K562 treated with DMSO at 1 percent for 12 hours (cell line): ENCODE measurements around the gene LTB. TPM values are rescaled to one million over a fixed set of nuclear protein-coding genes. Genes with fewer than 3 reads are reported as not detected.

Experiments used
- total RNA-seq: library from RNA; unstranded; fragments of 300-600 nt; gene quantifications from 2 replicates; pipeline ENCODE4 v1.2.3, GENCODE V29; 2022; ENCODE audit not compliant: insufficient read depth

LTB gene, protein sequence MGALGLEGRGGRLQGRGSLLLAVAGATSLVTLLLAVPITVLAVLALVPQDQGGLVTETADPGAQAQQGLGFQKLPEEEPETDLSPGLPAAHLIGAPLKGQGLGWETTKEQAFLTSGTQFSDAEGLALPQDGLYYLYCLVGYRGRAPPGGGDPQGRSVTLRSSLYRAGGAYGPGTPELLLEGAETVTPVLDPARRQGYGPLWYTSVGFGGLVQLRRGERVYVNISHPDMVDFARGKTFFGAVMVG
- total RNA-seq = 1.1 TPM in 1 of 2 replicates, not detected in the other

DNA sequence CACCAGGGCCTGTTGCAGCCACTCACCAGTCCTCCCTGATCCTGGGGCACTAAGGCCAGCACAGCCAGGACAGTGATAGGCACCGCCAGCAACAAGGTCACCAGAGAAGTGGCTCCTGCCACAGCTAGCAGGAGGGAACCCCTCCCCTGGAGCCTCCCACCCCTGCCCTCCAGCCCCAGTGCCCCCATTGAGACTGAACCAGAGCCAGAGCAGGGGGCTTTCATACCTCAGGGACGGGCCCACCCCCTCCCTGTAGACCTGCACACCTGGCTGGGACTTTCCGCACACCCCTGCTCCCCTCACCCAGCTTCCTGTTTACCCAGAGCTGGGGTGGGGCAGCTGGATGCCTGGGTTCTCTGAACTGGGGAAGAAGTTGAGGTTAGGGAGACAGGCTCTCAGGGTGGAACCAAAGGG is at the start of gene LTB:
Gene LTB (minus strand): TSS at position 195 of the 414 bp plus-strand sequence. CDS start 7 bp downstream, at position 188.

DNA sequence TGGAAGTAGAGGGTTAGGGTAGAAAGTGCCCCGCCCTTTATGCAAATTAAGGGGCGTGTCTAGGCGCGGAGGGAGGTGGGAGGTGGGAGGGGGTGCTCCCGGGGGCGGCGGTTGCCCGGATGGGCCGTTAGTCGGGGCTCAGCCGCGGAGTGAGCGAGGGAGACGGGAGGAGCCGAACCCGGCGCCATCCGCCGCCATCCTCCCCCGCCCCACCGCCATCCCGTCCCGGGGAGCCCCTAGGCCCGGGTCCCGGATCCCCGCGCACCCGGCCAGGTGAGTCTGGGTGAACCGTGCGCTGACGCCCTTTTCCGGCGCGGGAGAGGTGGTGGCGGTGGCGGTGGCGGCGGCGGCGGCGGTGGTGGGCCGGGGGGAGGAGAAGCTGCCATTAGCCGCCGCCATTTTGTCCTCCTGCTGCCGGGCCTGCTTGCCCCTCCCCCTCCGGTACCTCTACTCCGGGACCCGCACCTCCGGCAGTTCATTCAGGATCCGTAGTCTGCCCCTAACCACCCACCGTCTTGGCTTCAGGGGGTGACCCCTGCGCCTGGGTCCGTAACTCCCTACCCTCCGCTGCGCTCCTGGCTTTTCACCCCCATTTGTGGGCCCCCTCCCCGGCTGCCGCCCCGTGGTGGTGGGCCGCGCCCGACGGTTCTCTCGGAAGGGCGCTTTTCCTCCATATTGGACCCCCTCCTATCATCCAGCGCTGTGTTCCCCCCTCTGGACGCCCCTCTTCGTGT is 38.5 kb upstream of the LTB start, which contains the start of gene PRRC2A:
Gene PRRC2A (plus strand): TSS at position 130 of the 734 bp plus-strand sequence. CDS start 2,075 bp downstream, outside the sequence.

DNA sequence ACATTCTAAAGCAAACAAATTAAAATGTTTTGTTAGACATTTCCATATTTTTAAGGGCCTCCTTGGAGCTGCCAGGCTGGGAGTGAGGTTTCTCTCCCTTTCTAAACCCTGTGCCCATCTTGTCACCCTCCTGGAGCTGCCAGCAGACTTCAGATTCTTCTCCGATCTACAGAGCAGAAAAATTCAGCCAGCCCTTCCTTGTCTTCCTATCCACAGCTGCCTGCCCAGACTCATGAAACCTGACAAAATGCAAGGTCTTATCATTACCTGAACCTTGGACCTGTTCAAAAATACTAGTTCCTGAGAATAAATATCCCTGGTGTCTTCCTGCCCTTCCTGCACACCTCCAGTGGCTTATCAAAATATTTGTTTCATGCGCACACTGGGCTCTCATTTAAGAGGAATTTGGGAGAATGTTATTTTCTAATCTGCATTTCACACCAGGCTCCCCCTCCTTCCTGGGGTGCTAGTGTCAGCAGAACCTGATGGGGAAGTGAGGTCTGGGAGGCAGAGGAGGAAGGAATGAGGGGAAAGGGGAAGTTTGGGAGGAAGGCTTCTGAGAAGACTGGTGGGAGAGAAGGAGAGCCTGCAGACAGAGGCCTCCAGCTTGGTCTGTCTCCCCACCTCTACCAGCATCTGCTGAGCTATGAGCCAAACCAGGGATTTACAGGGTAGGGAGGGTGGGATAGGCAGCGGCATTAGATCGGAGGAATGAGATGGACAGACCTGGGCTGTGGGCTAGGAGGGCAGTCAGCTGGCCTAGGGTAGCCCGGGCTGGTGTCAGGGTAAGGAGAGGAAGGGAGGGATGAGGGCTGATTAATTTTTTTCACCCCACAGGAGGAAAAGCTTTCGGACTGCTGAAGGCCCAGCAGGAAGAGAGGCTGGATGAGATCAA is 32.7 kb upstream of the LTB start, which contains the start of gene AIF1:
Gene AIF1 (plus strand): TSS at position 551 of the 895 bp plus-strand sequence. CDS start 96 bp downstream, at position 647.

DNA sequence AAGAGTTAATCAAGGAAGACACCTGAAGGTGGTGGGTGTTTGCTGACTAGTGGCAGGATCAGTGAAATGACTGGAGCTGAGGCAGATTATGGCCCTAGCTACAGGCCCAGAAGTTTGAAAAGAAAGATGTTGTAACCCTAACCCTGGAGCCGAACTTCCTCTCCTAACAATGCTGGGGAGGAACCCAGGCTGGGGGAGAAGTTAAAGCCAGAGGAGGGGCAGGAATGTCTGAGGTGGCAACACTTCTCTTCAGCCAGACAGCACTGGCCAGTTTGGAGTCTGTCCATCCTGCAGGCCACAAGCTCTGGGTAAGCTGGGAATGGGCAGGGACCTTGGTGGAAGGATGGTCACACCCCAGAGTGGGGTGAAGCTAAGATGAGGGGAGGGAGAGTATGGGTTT is 3.8 kb upstream of the LTB start, which contains the start of gene LST1:
Gene LST1 (plus strand): TSS at position 270 of the 400 bp plus-strand sequence. CDS start 1,023 bp downstream, outside the sequence.

DNA sequence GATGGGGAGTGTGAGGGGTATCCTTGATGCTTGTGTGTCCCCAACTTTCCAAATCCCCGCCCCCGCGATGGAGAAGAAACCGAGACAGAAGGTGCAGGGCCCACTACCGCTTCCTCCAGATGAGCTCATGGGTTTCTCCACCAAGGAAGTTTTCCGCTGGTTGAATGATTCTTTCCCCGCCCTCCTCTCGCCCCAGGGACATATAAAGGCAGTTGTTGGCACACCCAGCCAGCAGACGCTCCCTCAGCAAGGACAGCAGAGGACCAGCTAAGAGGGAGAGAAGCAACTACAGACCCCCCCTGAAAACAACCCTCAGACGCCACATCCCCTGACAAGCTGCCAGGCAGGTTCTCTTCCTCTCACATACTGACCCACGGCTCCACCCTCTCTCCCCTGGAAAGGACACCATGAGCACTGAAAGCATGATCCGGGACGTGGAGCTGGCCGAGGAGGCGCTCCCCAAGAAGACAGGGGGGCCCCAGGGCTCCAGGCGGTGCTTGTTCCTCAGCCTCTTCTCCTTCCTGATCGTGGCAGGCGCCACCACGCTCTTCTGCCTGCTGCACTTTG is 6.8 kb downstream of the LTB start, which contains the start of gene TNF:
Gene TNF (plus strand): TSS at position 231 of the 567 bp plus-strand sequence. CDS start 177 bp downstream, at position 408.

DNA sequence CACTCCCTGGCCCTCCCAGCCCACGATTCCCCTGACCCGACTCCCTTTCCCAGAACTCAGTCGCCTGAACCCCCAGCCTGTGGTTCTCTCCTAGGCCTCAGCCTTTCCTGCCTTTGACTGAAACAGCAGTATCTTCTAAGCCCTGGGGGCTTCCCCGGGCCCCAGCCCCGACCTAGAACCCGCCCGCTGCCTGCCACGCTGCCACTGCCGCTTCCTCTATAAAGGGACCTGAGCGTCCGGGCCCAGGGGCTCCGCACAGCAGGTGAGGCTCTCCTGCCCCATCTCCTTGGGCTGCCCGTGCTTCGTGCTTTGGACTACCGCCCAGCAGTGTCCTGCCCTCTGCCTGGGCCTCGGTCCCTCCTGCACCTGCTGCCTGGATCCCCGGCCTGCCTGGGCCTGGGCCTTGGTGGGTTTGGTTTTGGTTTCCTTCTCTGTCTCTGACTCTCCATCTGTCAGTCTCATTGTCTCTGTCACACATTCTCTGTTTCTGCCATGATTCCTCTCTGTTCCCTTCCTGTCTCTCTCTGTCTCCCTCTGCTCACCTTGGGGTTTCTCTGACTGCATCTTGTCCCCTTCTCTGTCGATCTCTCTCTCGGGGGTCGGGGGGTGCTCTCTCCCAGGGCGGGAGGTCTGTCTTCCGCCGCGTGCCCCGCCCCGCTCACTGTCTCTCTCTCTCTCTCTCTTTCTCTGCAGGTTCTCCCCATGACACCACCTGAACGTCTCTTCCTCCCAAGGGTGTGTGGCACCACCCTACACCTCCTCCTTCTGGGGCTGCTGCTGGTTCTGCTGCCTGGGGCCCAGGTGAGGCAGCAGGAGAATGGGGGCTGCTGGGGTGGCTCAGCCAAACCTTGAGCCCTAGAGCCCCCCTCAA is 9.9 kb downstream of the LTB start, which contains the start of gene LTA:
Gene LTA (plus strand): TSS at position 249 of the 871 bp plus-strand sequence. CDS start 454 bp downstream, at position 703.

DNA sequence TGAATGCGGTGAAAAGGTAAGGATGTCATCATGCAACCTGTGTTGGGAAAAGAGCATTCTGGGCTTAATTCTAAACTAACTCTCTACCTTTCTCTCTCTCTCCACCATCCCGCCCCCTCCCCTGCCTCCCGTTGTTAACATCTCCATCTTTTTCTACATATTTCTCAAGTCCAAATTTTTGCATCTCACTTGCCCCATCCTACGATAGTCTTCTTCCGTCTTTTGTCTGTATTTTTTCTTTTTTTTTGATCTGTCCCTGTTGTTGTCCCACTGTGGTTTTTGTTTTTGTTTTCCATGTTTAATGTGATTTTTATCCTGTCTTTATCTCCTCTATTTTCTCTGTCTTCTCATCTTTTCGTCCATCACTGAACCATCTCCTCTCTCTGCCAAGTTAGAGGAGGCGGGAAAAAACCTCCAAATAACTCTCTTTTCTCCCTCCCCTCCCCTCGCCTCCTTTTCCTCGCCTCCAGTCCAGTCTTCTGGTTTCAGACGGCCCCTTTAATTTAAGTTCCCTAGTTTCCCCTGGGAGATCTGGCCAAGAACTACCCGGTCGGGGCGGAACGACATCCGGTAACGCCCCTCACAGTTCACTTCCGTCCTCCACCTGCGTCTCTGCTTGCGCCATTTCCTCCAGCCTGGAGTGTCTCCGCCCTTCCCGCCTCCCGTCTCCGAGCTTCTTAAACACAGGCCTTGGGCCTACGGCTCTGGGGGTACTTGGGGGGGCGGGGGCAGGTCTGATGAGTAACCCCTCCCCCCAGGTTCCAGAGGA is 35.1 kb downstream of the LTB start, which contains the start of gene NFKBIL1:
Gene NFKBIL1 (plus strand): TSS at position 651 of the 769 bp plus-strand sequence. CDS start 87 bp downstream, at position 738.

DNA sequence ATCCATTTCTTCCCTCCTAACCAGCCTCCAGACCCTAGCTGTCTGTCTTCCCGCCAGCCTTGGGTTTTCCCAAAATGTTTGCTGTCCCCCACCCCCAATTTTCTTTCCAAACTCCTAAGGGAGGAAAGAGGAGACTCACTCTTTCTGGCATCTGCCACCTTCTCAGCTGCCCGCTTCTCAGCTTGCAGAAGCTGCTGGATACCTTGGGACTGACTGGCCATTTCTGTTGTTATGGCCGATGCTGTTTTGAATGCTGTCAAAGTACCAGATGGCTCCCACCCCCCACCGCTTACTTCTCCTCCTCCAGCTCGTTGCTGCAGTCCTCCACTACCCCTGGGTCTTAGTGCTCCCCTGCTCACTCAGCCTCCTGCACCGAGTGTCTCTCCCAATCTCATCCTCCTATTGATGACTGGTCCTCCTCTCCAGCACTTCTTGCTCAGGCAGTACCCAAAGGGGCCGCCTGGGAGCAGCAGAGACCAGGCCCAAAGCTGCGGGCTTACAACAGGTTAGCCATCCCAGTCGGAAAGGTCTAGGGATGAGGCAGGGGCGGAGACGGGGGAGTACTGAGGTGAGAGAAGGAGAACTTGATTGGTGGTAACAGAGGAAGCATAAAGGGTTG is 35.8 kb downstream of the LTB start, which contains the start of gene ATP6V1G2:
Gene ATP6V1G2 (minus strand): TSS at position 270 of the 619 bp plus-strand sequence. CDS start 49 bp downstream, at position 221.

DNA sequence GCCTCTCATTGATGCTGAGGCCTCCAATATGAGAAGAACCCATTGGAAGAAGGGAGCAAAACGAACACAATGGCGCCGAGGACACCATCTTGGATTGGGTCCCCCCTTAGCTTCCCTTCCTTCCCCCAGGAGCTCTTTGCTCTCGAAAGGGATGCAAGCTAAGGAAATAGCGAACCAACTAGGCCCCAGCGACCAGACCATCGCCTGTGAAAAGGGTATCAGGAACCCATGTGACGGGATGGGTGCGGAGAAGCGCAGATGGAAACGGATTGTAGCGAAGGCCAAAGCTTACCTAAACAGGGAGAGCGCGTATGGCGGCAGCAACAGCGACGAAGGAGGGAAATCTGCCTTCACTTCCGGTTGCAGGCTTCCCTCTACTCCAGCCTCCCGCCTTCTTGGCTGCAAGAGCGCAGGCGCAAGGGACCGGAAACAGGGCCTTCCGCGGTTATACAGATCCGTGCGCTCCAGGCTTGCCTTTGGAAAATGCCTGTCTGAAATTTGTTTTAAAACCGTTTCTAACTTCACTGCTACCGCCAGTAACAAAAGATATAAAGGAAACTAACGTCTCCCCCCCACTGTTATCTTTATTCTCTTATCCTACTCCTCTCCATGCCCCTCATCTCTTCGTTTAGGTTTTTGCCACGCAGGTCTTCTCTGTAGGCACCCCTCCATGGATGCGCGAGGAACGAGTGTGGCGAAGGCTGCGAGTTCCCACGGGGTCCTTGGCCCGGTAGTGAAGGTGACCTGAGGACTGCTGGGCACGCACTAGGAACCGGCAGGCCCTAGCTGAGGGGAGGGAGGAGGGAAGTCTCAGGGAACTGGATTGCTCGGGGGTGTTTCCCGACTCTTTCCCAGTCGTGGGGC is 40.3 kb downstream of the LTB start, which contains the start of gene DDX39B:
Gene DDX39B (minus strand): TSS at position 346 of the 864 bp plus-strand sequence. CDS start 1,471 bp downstream, outside the sequence.

Other genes with a start within 250 kb of the LTB start
- gene HLA-B, start 225.2 kb downstream of the LTB start, total RNA-seq = 6.5 and 7.7 TPM in 2 replicates
- 19.1 and 31.6 TPM in 2 replicates for gene MICA, start 178.8 kb downstream of the LTB start, total RNA-seq
- 19.2 and 35.6 TPM in 2 replicates for gene MICB, start 84.3 kb downstream of the LTB start, total RNA-seq
- not detected in 2 replicates for gene MCCD1, start 53.5 kb downstream of the LTB start, total RNA-seq
- 110 and 208 TPM in 2 replicates for gene DDX39B, start 40.4 kb downstream of the LTB start, total RNA-seq
- not detected in 2 replicates for gene ATP6V1G2, start 35.8 kb downstream of the LTB start, total RNA-seq
- gene NFKBIL1, start 34.8 kb downstream of the LTB start, total RNA-seq = 65.2 and 74.9 TPM in 2 replicates
- gene LTA, start 10.1 kb downstream of the LTB start, total RNA-seq = 1.2 TPM in 1 of 2 replicates, not detected in the other
- not detected in 2 replicates for gene TNF, start 6.9 kb downstream of the LTB start, total RNA-seq
- gene LST1, start 3.9 kb upstream of the LTB start, total RNA-seq = 3.7 and 5.1 TPM in 2 replicates
- 2.2 TPM in 1 of 2 replicates, not detected in the other for gene NCR3, start 10.6 kb upstream of the LTB start, total RNA-seq
- gene AIF1, start 32.8 kb upstream of the LTB start, total RNA-seq = 8.8 and 20.6 TPM in 2 replicates
- 149 and 261 TPM in 2 replicates for gene PRRC2A, start 38.3 kb upstream of the LTB start, total RNA-seq
- gene BAG6, start 70.2 kb upstream of the LTB start, total RNA-seq = 285 and 425 TPM in 2 replicates
- 3.6 and 14.1 TPM in 2 replicates for gene APOM, start 73.5 kb upstream of the LTB start, total RNA-seq
- gene C6orf47, start 78.4 kb upstream of the LTB start, total RNA-seq = 22.4 and 35.6 TPM in 2 replicates
- gene GPANK1, start 82.6 kb upstream of the LTB start, total RNA-seq = 48.9 and 50.1 TPM in 2 replicates
- 524 and 598 TPM in 2 replicates for gene CSNK2B, start 83.7 kb upstream of the LTB start, total RNA-seq
- 2.1 and 12.9 TPM in 2 replicates for gene LY6G5B, start 87.6 kb upstream of the LTB start, total RNA-seq
- not detected in 2 replicates for gene LY6G5C, start 98.6 kb upstream of the LTB start, total RNA-seq
- gene ABHD16A, start 120.9 kb upstream of the LTB start, total RNA-seq = 80.3 and 103 TPM in 2 replicates
- not detected in 2 replicates for gene LY6G6F, start 124.4 kb upstream of the LTB start, total RNA-seq
- gene LY6G6D, start 132.9 kb upstream of the LTB start, total RNA-seq = not detected in 2 replicates
- gene LY6G6C, start 139.3 kb upstream of the LTB start, total RNA-seq = not detected in 2 replicates
- not detected in 2 replicates for gene MPIG6B, start 140.9 kb upstream of the LTB start, total RNA-seq
- gene DDAH2, start 146.9 kb upstream of the LTB start, total RNA-seq = 45.6 and 57.2 TPM in 2 replicates
- gene CLIC1, start 154.1 kb upstream of the LTB start, total RNA-seq = 1,195 and 1,297 TPM in 2 replicates
- 14.8 and 39.6 TPM in 2 replicates for gene MSH5, start 157.6 kb upstream of the LTB start, total RNA-seq
- 6.8 and 8.2 TPM in 2 replicates for gene SAPCD1, start 180.2 kb upstream of the LTB start, total RNA-seq
- 1.5 and 6.2 TPM in 2 replicates for gene VWA7, start 194.9 kb upstream of the LTB start, total RNA-seq
- gene VARS1, start 213.3 kb upstream of the LTB start, total RNA-seq = 86.3 and 98.8 TPM in 2 replicates
- 150 and 173 TPM in 2 replicates for gene LSM2, start 224.5 kb upstream of the LTB start, total RNA-seq
- gene HSPA1L, start 232.9 kb upstream of the LTB start, total RNA-seq = 3.4 and 6.2 TPM in 2 replicates
- 632 and 775 TPM in 2 replicates for gene HSPA1A, start 233.1 kb upstream of the LTB start, total RNA-seq
- gene HSPA1B, start 245.3 kb upstream of the LTB start, total RNA-seq = 409 and 626 TPM in 2 replicates